H1 (cell line): ENCODE measurements around the gene GNB1. TPM values are rescaled to one million over a fixed set of nuclear protein-coding genes. Genes with fewer than 3 reads are reported as not detected.

Experiments
- CTCF ChIA-PET: fragments of 300-600 bp; sonication (Branson Sonifier 250); formaldehyde crosslinking; loops from one replicate; lab custom pipeline; 2021; ENCODE audit not compliant: partially characterized antibody; lab: Charles Lee
- POLR2A ChIA-PET: fragments of 300-600 bp; sonication (Branson Sonifier 250); formaldehyde crosslinking; loops from one replicate; lab custom pipeline; 2021; ENCODE audit warnings: inconsistent platforms; ENCODE audit not compliant: partially characterized antibody; lab: Charles Lee
- DNase-seq, 2 experiments: peaks; one replicate each; pipeline versions ENCODE4 v3.0.0 to v3.0.0-alpha.2; 2010 to 2022; ENCODE audit warnings: low spot score in 2 of 2, low read depth in 1 of 2, mixed read lengths in 1 of 2
- FAIRE-seq: peaks from 2 replicates; lab custom pipeline; 2011; peaks lifted over from hg19 to GRCh38; lab: Jason Lieb, UNC
- H2AFZ ChIP-seq: 2 replicates; pipeline ENCODE4 v1.8.1; 2012; ENCODE audit warnings: low read length, inconsistent platforms
- H2AK5ac ChIP-seq: 2 replicates; pipeline ENCODE4 v1.6.1; 2013; ENCODE audit warnings: low read depth, low read length
- H2BK120ac ChIP-seq: replicated peaks from 2 replicates; pipeline ENCODE3; 2013; ENCODE audit warnings: low read depth, low read length, inconsistent platforms
- H2BK12ac ChIP-seq: 2 replicates; pipeline ENCODE4 v1.6.1; 2013; ENCODE audit warnings: low read depth, low read length
- H2BK15ac ChIP-seq: 2 replicates; pipeline ENCODE4 v1.6.1; 2013; ENCODE audit warnings: low read length
- H2BK20ac ChIP-seq: 2 replicates; pipeline ENCODE4 v1.6.1; 2013; ENCODE audit warnings: low read length
- H2BK5ac ChIP-seq: 2 replicates; pipeline ENCODE4 v1.6.1; 2013; ENCODE audit warnings: low read depth, low read length
- H3K14ac ChIP-seq: 2 replicates; pipeline ENCODE4 v1.6.1; 2013; ENCODE audit warnings: inconsistent platforms; ENCODE audit not compliant: insufficient read length
- H3K18ac ChIP-seq: 2 replicates; pipeline ENCODE4 v1.6.1; 2013; ENCODE audit warnings: low read length; ENCODE audit errors: extremely low read depth
- H3K23ac ChIP-seq: 2 replicates; pipeline ENCODE4 v1.6.1; 2013; ENCODE audit warnings: inconsistent platforms; ENCODE audit not compliant: insufficient read length
- H3K23me2 ChIP-seq: 2 replicates; pipeline ENCODE4 v1.6.1; 2013; ENCODE audit warnings: low read depth, low read length
- H3K27ac ChIP-seq: 2 replicates; pipeline ENCODE4 v1.6.1; 2011; ENCODE audit warnings: low read depth, low read length, inconsistent platforms
- H3K27me3 ChIP-seq, 4 experiments: replicated peaks in 1 of 4; 1 replicate in 1 of 4; 2 replicates in 3 of 4; pipeline versions ENCODE4 v1.6.1 to v1.8.1; 2011 to 2013; ENCODE audit warnings: low read length in 3 of 4, mild to moderate bottlenecking in 3 of 4, inconsistent platforms in 2 of 4, mixed read lengths in 2 of 4, moderate library complexity in 1 of 4; ENCODE audit not compliant: control insufficient read depth in 3 of 4, insufficient read depth in 3 of 4; ENCODE audit errors: extremely low read depth in 1 of 4
- H3K36me3 ChIP-seq, 4 experiments: 2 replicates each; pipeline versions ENCODE4 v1.6.1 to v1.8.1; 2011 to 2013; ENCODE audit warnings: mild to moderate bottlenecking in 4 of 4, low read length in 3 of 4, moderate library complexity in 2 of 4, control low read depth in 1 of 4, inconsistent platforms in 1 of 4; ENCODE audit not compliant: insufficient read depth in 4 of 4, control insufficient read depth in 2 of 4
- H3K4ac ChIP-seq: replicated peaks from 2 replicates; pipeline ENCODE3; 2013; ENCODE audit warnings: low read length, low read depth, mixed read lengths, inconsistent platforms; ENCODE audit not compliant: insufficient read length
- H3K4me1 ChIP-seq, 4 experiments: replicated peaks in 1 of 4; 1 replicate in 1 of 4; 2 replicates in 3 of 4; pipeline versions ENCODE4 v1.6.1 to v1.8.1; 2011 to 2013; ENCODE audit warnings: low read length in 3 of 4, inconsistent platforms in 2 of 4, mixed read lengths in 1 of 4; ENCODE audit not compliant: insufficient read depth in 4 of 4, control insufficient read depth in 3 of 4
- H3K4me2 ChIP-seq, 2 experiments: 2 replicates each; pipeline versions ENCODE4 v1.6.1 to v1.8.1; 2011 to 2013; ENCODE audit warnings: low read depth in 2 of 2, low read length in 2 of 2, control low read depth in 1 of 2, inconsistent platforms in 1 of 2, mild to moderate bottlenecking in 1 of 2; ENCODE audit not compliant: insufficient read depth in 1 of 2
- H3K4me3 ChIP-seq, 4 experiments: fragments of 200-600, 300-600 bp in 1 of 4; sonication (generic), shearing (Covaris generic), sonication (Bioruptor Twin) in 1 of 4; 2 replicates each; pipeline versions ENCODE4 v1.5.1 to v1.8.1; 2011 to 2016; ENCODE audit warnings: low read length in 4 of 4, low read depth in 3 of 4, control low read depth in 2 of 4, inconsistent platforms in 2 of 4, mild to moderate bottlenecking in 2 of 4, mixed read lengths in 1 of 4, moderate library complexity in 1 of 4; ENCODE audit not compliant: insufficient read depth in 2 of 4; ENCODE audit errors: extremely low read depth in 1 of 4
- H3K56ac ChIP-seq: replicated peaks from 2 replicates; pipeline ENCODE3; 2013; ENCODE audit warnings: low read depth, mild to moderate bottlenecking, mixed read lengths, low read length, inconsistent platforms; ENCODE audit not compliant: insufficient read length
- H3K79me1 ChIP-seq: 2 replicates; pipeline ENCODE4 v1.6.1; 2013; ENCODE audit warnings: low read depth, low read length, control low read depth
- H3K79me2 ChIP-seq, 2 experiments: 2 replicates each; pipeline versions ENCODE4 v1.6.1 to v1.8.1; 2012 to 2013; ENCODE audit warnings: low read length in 2 of 2, mild to moderate bottlenecking in 2 of 2, inconsistent platforms in 1 of 2; ENCODE audit not compliant: insufficient read depth in 2 of 2, control insufficient read depth in 1 of 2
- H3K9ac ChIP-seq, 4 experiments: replicated peaks in 1 of 4; 1 replicate in 1 of 4; 2 replicates in 3 of 4; pipeline versions ENCODE4 v1.6.1 to v1.8.1; 2011 to 2013; ENCODE audit warnings: low read depth in 3 of 4, low read length in 3 of 4, control low read depth in 2 of 4, mild to moderate bottlenecking in 2 of 4, moderate library complexity in 2 of 4, inconsistent platforms in 1 of 4; ENCODE audit errors: extremely low read depth in 1 of 4
- H3K9me3 ChIP-seq, 2 experiments: 2 replicates each; pipeline versions ENCODE4 v1.6.1 to v1.8.1; 2012 to 2013; ENCODE audit warnings: mild to moderate bottlenecking in 2 of 2, moderate library complexity in 2 of 2, control low read depth in 1 of 2, inconsistent platforms in 1 of 2, low read depth in 1 of 2, low read length in 1 of 2, mixed read lengths in 1 of 2; ENCODE audit not compliant: insufficient read depth in 2 of 2
- H4K20me1 ChIP-seq, 2 experiments: replicated peaks in 1 of 2; 2 replicates each; pipeline versions ENCODE3 to v1.8.1; 2011 to 2013; ENCODE audit warnings: inconsistent platforms in 2 of 2, low read length in 2 of 2, mild to moderate bottlenecking in 1 of 2; ENCODE audit not compliant: insufficient read depth in 2 of 2, control insufficient read depth in 1 of 2
- H4K5ac ChIP-seq: 2 replicates; pipeline ENCODE4 v1.6.1; 2013; ENCODE audit warnings: low read length, low read depth, mixed read lengths, inconsistent platforms; ENCODE audit not compliant: insufficient read length
- H4K8ac ChIP-seq: 2 replicates; pipeline ENCODE4 v1.8.0; 2013; ENCODE audit warnings: mild to moderate bottlenecking, moderate library complexity, low read length, inconsistent platforms; ENCODE audit not compliant: insufficient read depth; ENCODE audit errors: extremely low read depth
- H4K91ac ChIP-seq: replicated peaks from 2 replicates; pipeline ENCODE3; 2013; ENCODE audit warnings: low read length, mixed read lengths, inconsistent platforms; ENCODE audit not compliant: insufficient read length
- CEBPB ChIP-seq: IDR thresholded peaks from 2 replicates; pipeline ENCODE4 v1.6.1; 2012; ENCODE audit warnings: low read depth, low read length
- CHD1 ChIP-seq: IDR thresholded peaks from 2 replicates; pipeline ENCODE4 v1.6.1; 2012; ENCODE audit warnings: low read depth, low read length, improper control_type of control experiment
- EP300 ChIP-seq, 2 experiments: IDR thresholded peaks; 1 replicate in 1 of 2; 2 replicates in 1 of 2; pipeline ENCODE4 v1.6.1; 2011 to 2012; ENCODE audit warnings: low read depth in 2 of 2, low read length in 2 of 2, mild to moderate bottlenecking in 2 of 2, borderline replicate concordance in 1 of 2, inconsistent platforms in 1 of 2, moderate library complexity in 1 of 2
- RFX5 ChIP-seq: IDR thresholded peaks from 2 replicates; pipeline ENCODE4 v1.6.1; 2011; ENCODE audit warnings: low read depth, low read length, improper control_type of control experiment, borderline replicate concordance
- RNF2 ChIP-seq: fragments of 200-900, 300-1000 bp; sonication (generic); IDR thresholded peaks from 2 replicates; pipeline ENCODE4 v1.7.1; 2016; ENCODE audit warnings: borderline replicate concordance, low read depth, mild to moderate bottlenecking, antibody characterized with exemption, low read length; ENCODE audit not compliant: poor library complexity, severe bottlenecking; ENCODE audit errors: missing control alignments
- SIRT6 ChIP-seq: IDR thresholded peaks from one replicate; pipeline ENCODE4 v1.7.1; 2012; ENCODE audit warnings: low read length, inconsistent platforms
- SUZ12 ChIP-seq: fragments of 200-600 bp; sonication (generic); IDR thresholded peaks from 2 replicates; pipeline ENCODE4 v1.6.1; 2012; ENCODE audit warnings: mild to moderate bottlenecking, inconsistent platforms, low read length, moderate library complexity, mixed read lengths
- TBP ChIP-seq: IDR thresholded peaks from 2 replicates; pipeline ENCODE4 v1.6.1; 2011; ENCODE audit warnings: low read depth, low read length, improper control_type of control experiment
- ZNF274 ChIP-seq: IDR thresholded peaks from 2 replicates; pipeline ENCODE4 v1.7.0; 2012; ENCODE audit warnings: low read length, borderline replicate concordance; ENCODE audit errors: extremely low read depth
- WGBS, 2 experiments: shearing (Covaris generic) in 1 of 2; methylation state at CpG; one replicate each; pipeline versions ENCODE4 v1.1.6 to v1.1.7; 2013 to 2015; ENCODE audit warnings: low lambda C conversion rate in 2 of 2, mixed read lengths in 2 of 2, inconsistent platforms in 1 of 2, low coverage in 1 of 2, missing lambda C conversion rate in 1 of 2; ENCODE audit not compliant: insufficient replicate concordance in 2 of 2, insufficient coverage in 1 of 2, insufficient read length in 1 of 2; ENCODE audit errors: extremely low coverage in 1 of 2, missing lambda C conversion rate in 1 of 2; 5-methylcytosine and 5-hydroxymethylcytosine counted together
- polyA plus RNA-seq, 7 experiments: library from polyadenylated mRNA; depleted of rRNA in 3 of 7; stranded (reverse) in 5 of 7; unstranded in 2 of 7; fragments of >200 nt in 5 of 7; fragments of 200-250 nt in 2 of 7; gene quantifications; 1 replicate in 5 of 7; 2 replicates in 1 of 7; 4 replicates in 1 of 7; pipeline versions ENCODE4 v1.2.1 to v1.2.3, GENCODE V29; 2011 to 2013; ENCODE audit warnings: missing spikeins in 2 of 7, mixed read lengths in 2 of 7
- total RNA-seq: library from RNA; stranded (reverse); fragmentation: NEBNext Ultra II Directional; extraction: Animal tissue kit (Norgen Biotek cat#: 25700); gene quantifications from 2 replicates; pipeline ENCODE4 v1.2.1, GENCODE V29; 2021

GNB1 gene
- total and polyA plus RNA-seq, 2 of the 8 experiments (the other 6 are each of a cell fraction or from before 2014, with no cell fraction given): 343 to 382 TPM

- Histone ChIP-seq H4K20me1 (no peaks in the 10 kb centered on the region), H2BK15ac (no peak overlapping the region), H3K9me3 (peaks cover 0 to 15% of the 10 kb centered on the region in 2 experiments; a peak in 1 of 4 replicates), H3K79me1 (no peaks in the 10 kb centered on the region), H4K91ac (no peak overlapping the region), H2BK5ac (no peak overlapping the region), H3K27me3 (peaks cover 0 to 2% (median under 1%) of the 10 kb centered on the region in 4 experiments; a peak in 2 of 7 replicates), H3K4me1 (peaks cover 0 to 15% (median 10%) of the 10 kb centered on the region in 4 experiments; a peak in 6 of 7 replicates), H3K56ac (no peak overlapping the region), H2BK12ac (no peak overlapping the region), H3K4me2 (no peak overlapping the region), H3K18ac (no peak overlapping the region), H3K9ac (no peak overlapping the region), H4K5ac (no peak overlapping the region), H3K14ac (no peak overlapping the region), H3K23ac (no peak overlapping the region), H4K8ac (no peak overlapping the region; the same call in 1 of the 2 replicates), H3K36me3 (no peaks in the 10 kb centered on the region), H3K23me2 (peaks cover 4% of the 10 kb centered on the region; the same call in 1 of the 2 replicates), H2AK5ac (no peak overlapping the region), H2BK120ac (no peak overlapping the region), H3K4me3 (no peak overlapping the region), H2BK20ac (no peak overlapping the region), H3K27ac (no peak overlapping the region), H3K79me2 (no peaks in the 10 kb centered on the region), H3K4ac (no peak overlapping the region), H2AFZ (no peak overlapping the region)
- CTCF ChIA-PET: interaction anchor here (0.6 to 2.4 kb wide), 6 partner anchors 22 to 308 kb away, joined by 3 to 9 read pairs (median 6); no protein-coding TSS in a partner anchor
- DNase-seq: no peak
- no peak for FAIRE-seq
- POLR2A ChIA-PET: no interaction called here
- 90% methylated on average over 16 of the region's 16 CpGs; no CpG with 5 or more reads in 1 of the 2 experiments for WGBS, 2 experiments
- TF ChIP-seq RFX5: no peak
- no peak for TF ChIP-seq ZNF274
- TF ChIP-seq TBP: no peak
- no peak for TF ChIP-seq SIRT6
- no peak for TF ChIP-seq SUZ12
- TF ChIP-seq CEBPB: no peak
- TF ChIP-seq CHD1: no peak
- TF ChIP-seq EP300 (IDR thresholded peaks at IDR 0.05; ENCODE audit: borderline replicate concordance in 1 of 2, low read depth in 2 of 2, low read length in 2 of 2): no peak
- no peak for TF ChIP-seq RNF2
- TF ChIP-seq, all 59 proteins: peak for 0
Observed at GRCh38 chr1:1921901-1922701, 31.2 kb upstream of the GNB1 start.
